Neural crest cell (in vitro differentiated cells): ENCODE data around the gene RPS3. TPM values are rescaled to one million over a fixed set of nuclear protein-coding genes. Genes with fewer than 3 reads are reported as not detected.

ENCODE experiments used
- DNase-seq: peaks from one replicate; pipeline ENCODE4 v3.0.0; 2021; ENCODE audit warnings: low read depth, mixed read lengths, low spot score
- H3K27ac Mint-ChIP-seq: one replicate; pipeline ENCODE4 v1.8.0; 2021; ENCODE audit warnings: mild to moderate bottlenecking, mixed read lengths; ENCODE audit not compliant: unreplicated experiment
- H3K27me3 Mint-ChIP-seq: 2 replicates; pipeline ENCODE4 v1.8.0; 2021; ENCODE audit warnings: low read depth, mild to moderate bottlenecking, mixed read lengths
- H3K36me3 Mint-ChIP-seq: 2 replicates; pipeline ENCODE4 v1.8.0; 2021; ENCODE audit warnings: low read depth, mild to moderate bottlenecking, mixed read lengths
- H3K4me1 Mint-ChIP-seq: 2 replicates; pipeline ENCODE4 v1.8.0; 2021; ENCODE audit warnings: mixed read lengths
- H3K4me3 Mint-ChIP-seq: one replicate; pipeline ENCODE4 v1.8.0; 2021; ENCODE audit warnings: mild to moderate bottlenecking, mixed read lengths
- H3K9me3 Mint-ChIP-seq: 2 replicates; pipeline ENCODE4 v1.8.0; 2021; ENCODE audit warnings: mixed read lengths
- total RNA-seq: library from RNA; stranded (reverse); gene quantifications from 2 replicates; pipeline ENCODE4 v1.2.1, GENCODE V29; 2021
- TF ChIP-seq, protein P1 (sequence below): fragments of 200-600 bp; sonication (generic); conservative IDR thresholded peaks from 2 replicates; pipeline ENCODE4 v1.5.0; 2021; ENCODE audit warnings: antibody characterized with exemption, mild to moderate bottlenecking

The RPS3 gene
- total RNA-seq, 1 donor from 2014 or later, result 3,664 TPM

DNA sequence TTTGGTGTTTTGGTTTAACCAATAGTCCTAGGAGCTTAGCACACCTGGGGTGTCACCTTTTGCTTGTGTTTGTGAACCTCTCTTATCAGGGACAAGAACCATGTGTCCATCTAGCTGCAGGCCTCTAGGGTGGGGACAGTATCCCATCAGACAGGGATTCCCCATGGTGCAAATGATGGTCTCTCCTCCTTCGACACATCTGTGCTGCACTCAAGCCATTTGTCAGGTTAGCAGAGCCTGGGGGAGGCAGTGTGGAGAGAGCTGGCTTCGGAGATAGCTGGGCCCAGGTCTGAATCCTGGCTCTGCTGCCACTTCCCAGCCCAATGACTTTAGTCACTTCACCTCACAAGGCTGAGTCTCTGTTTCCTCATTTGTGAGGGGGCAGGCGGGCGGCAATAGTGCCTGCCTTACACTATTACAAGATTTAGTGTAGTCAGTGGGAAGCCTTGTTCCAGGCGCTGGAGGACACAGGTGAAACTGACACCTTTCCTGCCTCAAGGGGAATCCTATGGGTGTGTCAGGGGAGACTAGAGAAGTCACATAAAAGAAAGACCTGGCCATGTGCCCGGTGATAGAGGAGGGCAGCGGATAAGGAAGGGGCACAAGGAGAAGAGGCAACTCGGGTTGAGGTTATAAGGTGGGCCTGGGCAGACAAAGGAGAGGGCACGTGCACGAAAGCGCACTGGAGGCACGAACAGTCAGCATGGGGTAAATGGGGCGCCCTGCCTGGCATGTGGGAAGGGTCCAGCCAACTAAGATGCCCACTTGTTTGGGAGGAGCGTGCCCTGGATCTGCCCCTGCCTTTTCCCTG, 21.1 kb downstream of the RPS3 start:
- Mint-ChIP-seq H3K4me3 (no peak overlapping the region), H3K27me3 (peaks cover 4% of the 10 kb centered on the region), H3K36me3 (peaks cover 10% of the 10 kb centered on the region), H3K4me1 (peaks cover 30% of the 10 kb centered on the region), H3K27ac (peak overlapping the region; percentile 98), H3K9me3 (no peaks in the 10 kb centered on the region)
- no peak for DNase-seq
- TF ChIP-seq, protein P1, sequence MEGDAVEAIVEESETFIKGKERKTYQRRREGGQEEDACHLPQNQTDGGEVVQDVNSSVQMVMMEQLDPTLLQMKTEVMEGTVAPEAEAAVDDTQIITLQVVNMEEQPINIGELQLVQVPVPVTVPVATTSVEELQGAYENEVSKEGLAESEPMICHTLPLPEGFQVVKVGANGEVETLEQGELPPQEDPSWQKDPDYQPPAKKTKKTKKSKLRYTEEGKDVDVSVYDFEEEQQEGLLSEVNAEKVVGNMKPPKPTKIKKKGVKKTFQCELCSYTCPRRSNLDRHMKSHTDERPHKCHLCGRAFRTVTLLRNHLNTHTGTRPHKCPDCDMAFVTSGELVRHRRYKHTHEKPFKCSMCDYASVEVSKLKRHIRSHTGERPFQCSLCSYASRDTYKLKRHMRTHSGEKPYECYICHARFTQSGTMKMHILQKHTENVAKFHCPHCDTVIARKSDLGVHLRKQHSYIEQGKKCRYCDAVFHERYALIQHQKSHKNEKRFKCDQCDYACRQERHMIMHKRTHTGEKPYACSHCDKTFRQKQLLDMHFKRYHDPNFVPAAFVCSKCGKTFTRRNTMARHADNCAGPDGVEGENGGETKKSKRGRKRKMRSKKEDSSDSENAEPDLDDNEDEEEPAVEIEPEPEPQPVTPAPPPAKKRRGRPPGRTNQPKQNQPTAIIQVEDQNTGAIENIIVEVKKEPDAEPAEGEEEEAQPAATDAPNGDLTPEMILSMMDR, result no peak

DNA sequence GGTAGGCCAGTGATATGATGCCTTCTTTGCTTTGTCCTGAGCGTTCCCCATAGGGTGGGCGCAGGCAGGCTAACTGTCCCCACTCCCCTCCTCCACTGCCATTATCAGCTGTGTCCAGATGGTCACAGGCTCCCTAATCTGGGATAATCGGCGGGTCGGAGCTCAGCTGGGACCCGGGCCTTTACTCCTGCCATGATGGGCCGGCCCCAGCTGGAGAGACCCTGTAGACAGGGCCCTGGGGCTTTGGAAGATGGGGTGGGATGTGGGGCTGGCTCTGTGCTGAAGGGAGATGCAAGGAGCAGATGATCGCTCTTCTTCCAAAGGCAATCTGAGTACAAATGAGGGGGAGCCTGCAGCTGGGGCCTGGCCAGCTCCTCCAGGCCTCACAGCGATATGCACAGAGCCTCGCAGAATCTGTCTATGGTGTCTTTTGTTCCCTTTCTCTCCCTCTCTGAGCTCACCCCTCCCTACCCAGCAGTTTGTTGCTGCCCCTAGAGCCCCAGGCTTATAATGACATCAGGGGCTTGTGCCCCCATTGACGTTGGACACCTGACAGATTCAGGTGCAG, 21.8 kb downstream of the RPS3 start:
- TF ChIP-seq, protein P1, result no peak
- no peak for DNase-seq
- Mint-ChIP-seq H3K9me3 (no peaks in the 10 kb centered on the region), H3K4me3 (peak overlapping the region; percentile 64), H3K27ac (peak overlapping the region; percentile 98), H3K27me3 (peaks cover 4% of the 10 kb centered on the region), H3K4me1 (peaks cover 30% of the 10 kb centered on the region), H3K36me3 (peaks cover 8% of the 10 kb centered on the region)

DNA sequence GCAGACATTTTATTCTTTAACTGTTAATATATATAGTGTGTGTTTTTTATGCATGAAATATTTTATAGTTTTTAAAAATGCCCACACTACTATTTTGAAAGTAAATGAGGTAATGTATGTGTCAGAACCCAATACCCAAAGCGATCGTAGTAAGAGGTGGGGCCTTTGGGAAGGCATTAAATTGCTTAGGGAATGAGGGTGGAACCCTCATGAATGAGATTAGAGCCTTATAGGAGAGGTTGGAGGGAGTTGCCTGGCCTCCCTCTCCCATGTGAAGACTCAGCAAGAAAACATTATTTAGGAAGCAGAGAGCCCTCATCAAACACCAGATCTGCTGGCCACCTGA, 22.6 kb downstream of the RPS3 start:
- TF ChIP-seq, protein P1, result no peak
- peaks cover 4% of the 10 kb centered on the region for H3K27me3 Mint-ChIP-seq
- no peak overlapping the region for H3K27ac Mint-ChIP-seq
- H3K4me3 Mint-ChIP-seq, result no peak overlapping the region
- peaks cover 4% of the 10 kb centered on the region for H3K36me3 Mint-ChIP-seq
- DNase-seq, result no peak
- no peaks in the 10 kb centered on the region for H3K9me3 Mint-ChIP-seq
- H3K4me1 Mint-ChIP-seq, result peaks cover 30% of the 10 kb centered on the region

DNA sequence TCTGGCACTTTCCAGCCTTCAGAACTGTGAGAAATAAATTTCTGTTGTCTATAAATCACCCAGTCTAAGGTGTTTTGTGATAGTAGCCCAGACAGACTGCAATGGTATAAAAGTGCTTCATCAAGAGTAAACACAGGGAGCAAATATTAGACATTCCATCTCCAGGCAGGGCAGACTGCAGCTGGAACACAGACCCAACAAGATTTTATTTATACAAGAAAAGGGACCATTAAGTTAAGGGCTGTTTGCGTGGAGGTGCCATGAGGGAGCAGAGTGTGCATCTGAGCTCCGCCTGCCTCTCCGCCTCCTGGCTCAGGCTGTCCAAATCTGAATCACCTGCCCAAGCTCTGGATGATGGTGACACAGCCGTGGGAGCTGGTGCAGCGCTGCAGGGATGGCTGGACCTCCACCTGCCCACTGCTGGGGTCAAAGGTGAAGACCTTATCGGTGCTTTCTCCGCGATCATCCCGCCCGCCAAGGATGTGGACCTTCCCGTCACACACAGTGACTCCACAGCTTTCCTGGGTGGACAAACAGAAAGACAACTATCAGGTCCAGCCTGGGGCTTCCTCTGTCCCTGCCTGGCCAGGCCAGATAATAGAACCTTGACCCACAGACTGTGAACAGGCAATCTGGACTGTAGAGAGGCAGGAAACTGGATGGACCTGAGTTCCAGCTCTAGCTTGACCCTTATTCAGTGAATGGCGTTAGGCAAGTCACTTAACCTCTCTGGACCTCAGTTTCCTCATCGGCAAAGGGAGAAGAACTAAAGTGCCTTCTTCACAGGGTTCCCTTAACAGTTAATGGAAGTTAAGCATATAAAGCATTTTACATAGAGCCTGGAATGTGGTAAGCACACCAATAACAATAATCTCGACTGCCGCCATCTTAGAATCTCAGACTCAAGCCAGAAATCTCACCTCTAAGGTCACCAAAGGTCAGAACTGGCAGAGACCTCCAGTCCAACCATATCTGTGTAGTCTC, 23.2 kb downstream of the RPS3 start:
- Mint-ChIP-seq H3K9me3 (no peaks in the 10 kb centered on the region), H3K27ac (no peak overlapping the region)
- no peak for DNase-seq

DNA sequence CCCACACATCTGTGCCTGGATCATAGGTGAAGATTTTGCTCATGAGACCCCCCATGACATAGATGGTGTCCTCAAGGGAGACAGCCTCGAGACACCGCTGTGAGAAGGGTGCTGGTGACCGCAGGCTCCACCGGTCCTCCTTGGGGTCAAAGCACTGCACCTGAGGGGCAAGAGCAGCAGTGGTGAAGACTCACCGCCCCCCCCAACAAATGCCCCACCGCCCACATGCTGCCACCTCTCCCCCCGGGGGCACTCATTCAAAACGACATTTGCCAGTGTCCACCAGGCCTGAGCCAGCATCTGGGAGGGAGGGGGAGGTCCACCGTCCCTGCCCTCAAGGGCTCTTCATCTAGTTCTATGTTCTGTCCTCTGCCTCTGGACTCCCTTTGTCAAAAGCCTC, 24.4 kb downstream of the RPS3 start:
- no peak for DNase-seq
- Mint-ChIP-seq H3K4me3 (peak overlapping the region; percentile 24), H3K36me3 (peaks cover 6% of the 10 kb centered on the region), H3K9me3 (peaks cover 3% of the 10 kb centered on the region), H3K4me1 (peaks cover 40% of the 10 kb centered on the region), H3K27ac (no peak overlapping the region), H3K27me3 (peaks cover 18% of the 10 kb centered on the region)
- TF ChIP-seq, protein P1, result no peak

More for the DNA sequence above, 23.2 kb downstream of the RPS3 start:
- Mint-ChIP-seq H3K4me1 (peaks cover 30% of the 10 kb centered on the region), H3K27me3 (peaks cover 6% of the 10 kb centered on the region), H3K4me3 (no peak overlapping the region), H3K36me3 (peaks cover 2% of the 10 kb centered on the region)
- TF ChIP-seq, protein P1, result no peak
